Measurements from ENCODE around the gene MUC5AC. TPM values are rescaled to one million over a fixed set of nuclear protein-coding genes. Genes with fewer than 3 reads are reported as not detected.

Gene MUC5AC
- total and polyA plus RNA-seq, 4 donors = not detected

DNA sequence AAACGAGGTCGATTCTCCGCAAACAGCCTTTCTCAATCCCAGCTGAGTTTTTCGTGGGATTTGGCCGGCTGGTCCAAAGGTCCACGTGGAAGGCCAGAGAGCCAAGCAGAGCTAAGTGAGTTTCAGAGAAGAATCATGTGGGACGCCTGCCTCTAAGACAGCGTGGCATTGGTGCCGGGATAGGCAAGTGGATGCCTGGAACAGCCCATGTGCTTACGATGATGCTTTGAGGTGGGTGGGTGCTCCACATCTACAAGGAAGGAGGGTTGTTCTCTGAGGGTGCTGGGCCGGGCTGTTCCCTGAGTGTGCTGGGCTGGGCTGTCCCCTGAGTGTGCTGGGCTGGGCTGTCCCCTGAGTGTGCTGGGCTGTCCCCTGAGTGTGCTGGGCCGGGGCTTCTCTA is 41.6 kb upstream of the MUC5AC start:
- 66% methylated on average over 12 of the region's 12 CpGs for WGBS
- no peak for DNase-seq (ENCODE audit: low spot score)

DNA sequence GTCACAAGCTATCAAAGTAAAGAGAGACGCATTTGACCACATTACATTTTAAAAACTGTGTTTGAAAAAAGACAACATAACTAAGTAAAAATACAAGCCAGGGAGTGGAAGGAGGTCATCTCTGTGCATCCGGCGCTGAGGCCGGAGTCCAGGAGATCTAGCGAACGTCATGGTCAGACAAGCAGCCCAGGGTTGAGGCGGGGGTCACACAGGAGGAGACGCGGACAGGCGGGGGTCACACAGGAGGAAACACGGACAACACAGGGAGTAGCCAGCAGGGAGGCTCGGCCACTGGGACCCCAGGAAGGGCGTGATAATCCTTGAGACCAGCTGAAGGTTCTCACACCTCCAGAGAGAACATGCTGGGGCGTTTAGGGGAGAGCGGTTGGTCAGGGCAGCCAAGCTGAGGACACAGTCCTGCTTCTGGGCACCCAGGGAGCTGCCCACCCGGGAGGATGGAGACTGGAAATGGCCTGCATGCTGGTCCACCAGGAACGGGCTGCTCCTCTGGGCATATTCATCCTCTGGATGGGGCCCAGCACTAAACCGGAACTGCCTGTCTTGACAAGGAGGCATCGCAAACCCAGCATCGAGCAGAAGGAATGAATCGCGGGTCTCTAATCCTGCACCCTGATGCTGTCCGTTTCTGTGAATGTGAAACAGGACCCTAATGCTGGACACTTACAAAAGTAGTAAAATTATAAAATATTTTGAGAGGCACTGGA is 40.9 kb upstream of the MUC5AC start:
- H3K9ac ChIP-seq (ENCODE audit: low read depth in 1 of 2, low read length in 2 of 2) = no peak overlapping the region
- no peaks in the 10 kb centered on the region for H3K36me3 ChIP-seq (ENCODE audit: control insufficient read depth in 4 of 4, insufficient read depth in 3 of 4, low read depth in 1 of 4, low read length in 3 of 4)
- no peak overlapping the region for H3K27ac ChIP-seq (ENCODE audit: low read depth in 1 of 2, low read length in 2 of 2)
- 70% methylated on average over 23 of the region's 23 CpGs for WGBS
- H3K4me1 ChIP-seq (ENCODE audit: control insufficient read depth in 4 of 4, insufficient read depth in 4 of 4, low read length in 3 of 4) = no peaks in the 10 kb centered on the region
- no peak overlapping the region for H3K4me3 ChIP-seq (ENCODE audit: low read depth in 1 of 3, low read length in 3 of 3)
- H3K9me3 ChIP-seq (ENCODE audit: control insufficient read depth in 4 of 4, low read length in 3 of 4) = no peaks in the 10 kb centered on the region
- no peak for TF ChIP-seq HNF4G (IDR thresholded peaks at IDR 0.05)
- TF ChIP-seq, protein P1, sequence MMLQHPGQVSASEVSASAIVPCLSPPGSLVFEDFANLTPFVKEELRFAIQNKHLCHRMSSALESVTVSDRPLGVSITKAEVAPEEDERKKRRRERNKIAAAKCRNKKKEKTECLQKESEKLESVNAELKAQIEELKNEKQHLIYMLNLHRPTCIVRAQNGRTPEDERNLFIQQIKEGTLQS (IDR thresholded peaks at IDR 0.05) = no peak
- no peak for TF ChIP-seq RAD21 (IDR thresholded peaks at IDR 0.05)
- TF ChIP-seq, protein P2, sequence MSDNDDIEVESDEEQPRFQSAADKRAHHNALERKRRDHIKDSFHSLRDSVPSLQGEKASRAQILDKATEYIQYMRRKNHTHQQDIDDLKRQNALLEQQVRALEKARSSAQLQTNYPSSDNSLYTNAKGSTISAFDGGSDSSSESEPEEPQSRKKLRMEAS (IDR thresholded peaks at IDR 0.05) = no peak
- no peak for TF ChIP-seq NR2F2 (IDR thresholded peaks at IDR 0.05)
- TF ChIP-seq HNF4A (conservative IDR thresholded peaks at IDR 0.05) = no peak
- TF ChIP-seq EGR1 (IDR thresholded peaks at IDR 0.05; ENCODE audit: low read depth in 2 of 2) = no peak
- no peak for TF ChIP-seq FOXA1 (IDR thresholded peaks at IDR 0.05)
- TF ChIP-seq, protein P3, sequence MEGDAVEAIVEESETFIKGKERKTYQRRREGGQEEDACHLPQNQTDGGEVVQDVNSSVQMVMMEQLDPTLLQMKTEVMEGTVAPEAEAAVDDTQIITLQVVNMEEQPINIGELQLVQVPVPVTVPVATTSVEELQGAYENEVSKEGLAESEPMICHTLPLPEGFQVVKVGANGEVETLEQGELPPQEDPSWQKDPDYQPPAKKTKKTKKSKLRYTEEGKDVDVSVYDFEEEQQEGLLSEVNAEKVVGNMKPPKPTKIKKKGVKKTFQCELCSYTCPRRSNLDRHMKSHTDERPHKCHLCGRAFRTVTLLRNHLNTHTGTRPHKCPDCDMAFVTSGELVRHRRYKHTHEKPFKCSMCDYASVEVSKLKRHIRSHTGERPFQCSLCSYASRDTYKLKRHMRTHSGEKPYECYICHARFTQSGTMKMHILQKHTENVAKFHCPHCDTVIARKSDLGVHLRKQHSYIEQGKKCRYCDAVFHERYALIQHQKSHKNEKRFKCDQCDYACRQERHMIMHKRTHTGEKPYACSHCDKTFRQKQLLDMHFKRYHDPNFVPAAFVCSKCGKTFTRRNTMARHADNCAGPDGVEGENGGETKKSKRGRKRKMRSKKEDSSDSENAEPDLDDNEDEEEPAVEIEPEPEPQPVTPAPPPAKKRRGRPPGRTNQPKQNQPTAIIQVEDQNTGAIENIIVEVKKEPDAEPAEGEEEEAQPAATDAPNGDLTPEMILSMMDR (IDR thresholded peaks at IDR 0.05; ENCODE audit: low read depth, low read length, missing input control) = no peak
- TF ChIP-seq FOXA2 (IDR thresholded peaks at IDR 0.05) = no peak
- TF ChIP-seq, protein P4, sequence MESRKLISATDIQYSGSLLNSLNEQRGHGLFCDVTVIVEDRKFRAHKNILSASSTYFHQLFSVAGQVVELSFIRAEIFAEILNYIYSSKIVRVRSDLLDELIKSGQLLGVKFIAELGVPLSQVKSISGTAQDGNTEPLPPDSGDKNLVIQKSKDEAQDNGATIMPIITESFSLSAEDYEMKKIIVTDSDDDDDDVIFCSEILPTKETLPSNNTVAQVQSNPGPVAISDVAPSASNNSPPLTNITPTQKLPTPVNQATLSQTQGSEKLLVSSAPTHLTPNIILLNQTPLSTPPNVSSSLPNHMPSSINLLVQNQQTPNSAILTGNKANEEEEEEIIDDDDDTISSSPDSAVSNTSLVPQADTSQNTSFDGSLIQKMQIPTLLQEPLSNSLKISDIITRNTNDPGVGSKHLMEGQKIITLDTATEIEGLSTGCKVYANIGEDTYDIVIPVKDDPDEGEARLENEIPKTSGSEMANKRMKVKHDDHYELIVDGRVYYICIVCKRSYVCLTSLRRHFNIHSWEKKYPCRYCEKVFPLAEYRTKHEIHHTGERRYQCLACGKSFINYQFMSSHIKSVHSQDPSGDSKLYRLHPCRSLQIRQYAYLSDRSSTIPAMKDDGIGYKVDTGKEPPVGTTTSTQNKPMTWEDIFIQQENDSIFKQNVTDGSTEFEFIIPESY (IDR thresholded peaks at IDR 0.05) = no peak
- TF ChIP-seq SP1 (IDR thresholded peaks at IDR 0.05) = no peak
- TF ChIP-seq RXRA (IDR thresholded peaks at IDR 0.05) = no peak
- no peak for TF ChIP-seq JUND (IDR thresholded peaks at IDR 0.05)
- H3K27me3 ChIP-seq (ENCODE audit: control insufficient read depth in 4 of 4, insufficient read depth in 4 of 4, low read length in 3 of 4) = no peaks in the 10 kb centered on the region
- no peak for DNase-seq (ENCODE audit: low spot score)

More for the DNA sequence above, 41.6 kb upstream of the MUC5AC start:
- Histone ChIP-seq H3K9ac (ENCODE audit: low read depth in 1 of 2, low read length in 2 of 2) (no peak overlapping the region), H3K27me3 (ENCODE audit: control insufficient read depth in 4 of 4, insufficient read depth in 4 of 4, low read length in 3 of 4) (no peaks in the 10 kb centered on the region), H3K27ac (ENCODE audit: low read depth in 1 of 2, low read length in 2 of 2) (no peak overlapping the region), H3K4me3 (ENCODE audit: low read depth in 1 of 3, low read length in 3 of 3) (no peak overlapping the region), H3K9me3 (ENCODE audit: control insufficient read depth in 4 of 4, low read length in 3 of 4) (no peaks in the 10 kb centered on the region), H3K4me1 (ENCODE audit: control insufficient read depth in 4 of 4, insufficient read depth in 4 of 4, low read length in 3 of 4) (no peaks in the 10 kb centered on the region), H3K36me3 (ENCODE audit: control insufficient read depth in 4 of 4, insufficient read depth in 3 of 4, low read depth in 1 of 4, low read length in 3 of 4) (no peaks in the 10 kb centered on the region)
- TF ChIP-seq JUND (IDR thresholded peaks at IDR 0.05) = no peak

DNA sequence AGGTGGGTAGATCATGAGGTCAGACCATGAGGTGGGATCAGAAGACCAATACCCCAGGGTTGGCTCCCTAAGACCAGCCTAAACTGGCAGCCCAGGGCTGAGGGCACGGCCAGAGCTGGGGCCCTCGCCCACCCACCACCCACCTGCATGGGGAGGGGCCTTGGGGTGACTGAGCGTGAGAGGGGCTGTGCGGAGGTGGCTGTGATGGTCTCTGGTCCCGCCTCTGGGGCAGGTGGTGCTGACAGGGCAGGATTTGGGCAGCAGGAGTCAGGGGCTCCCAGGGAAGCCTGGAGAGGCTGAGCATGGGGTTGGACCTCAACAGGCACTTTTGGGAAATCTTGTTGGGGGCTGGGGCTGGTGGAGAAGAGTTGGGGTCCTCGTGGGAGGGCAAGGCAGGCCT is 39.8 kb upstream of the MUC5AC start:
- H3K27me3 ChIP-seq (ENCODE audit: control insufficient read depth in 4 of 4, insufficient read depth in 4 of 4, low read length in 3 of 4) = no peaks in the 10 kb centered on the region
- DNase-seq (ENCODE audit: low spot score) = no peak
- H3K9me3 ChIP-seq (ENCODE audit: control insufficient read depth in 4 of 4, low read length in 3 of 4) = no peaks in the 10 kb centered on the region
- no peaks in the 10 kb centered on the region for H3K4me1 ChIP-seq (ENCODE audit: control insufficient read depth in 4 of 4, insufficient read depth in 4 of 4, low read length in 3 of 4)
- no peak overlapping the region for H3K27ac ChIP-seq (ENCODE audit: low read depth in 1 of 2, low read length in 2 of 2)
- H3K4me3 ChIP-seq (ENCODE audit: low read depth in 1 of 3, low read length in 3 of 3) = no peak overlapping the region
- TF ChIP-seq, protein P1 (IDR thresholded peaks at IDR 0.05) = no peak
- TF ChIP-seq HNF4A (conservative IDR thresholded peaks at IDR 0.05) (no peak), SP1 (IDR thresholded peaks at IDR 0.05) (no peak), YY1 (IDR thresholded peaks at IDR 0.05) (no peak), EGR1 (IDR thresholded peaks at IDR 0.05; ENCODE audit: low read depth in 2 of 2) (no peak), JUND (IDR thresholded peaks at IDR 0.05) (no peak)
- TF ChIP-seq, protein P3 (IDR thresholded peaks at IDR 0.05; ENCODE audit: low read depth, low read length, missing input control) = no peak
- H3K36me3 ChIP-seq (ENCODE audit: control insufficient read depth in 4 of 4, insufficient read depth in 3 of 4, low read depth in 1 of 4, low read length in 3 of 4) = no peaks in the 10 kb centered on the region
- 72% methylated on average over 6 of the region's 6 CpGs for WGBS
- H3K9ac ChIP-seq (ENCODE audit: low read depth in 1 of 2, low read length in 2 of 2) = no peak overlapping the region
